H1 (cell line): ENCODE measurements around the gene PDCD7. TPM values are rescaled to one million over a fixed set of nuclear protein-coding genes. Genes with fewer than 3 reads are reported as not detected.

Source experiments
- CTCF ChIA-PET: fragments of 300-600 bp; sonication (Branson Sonifier 250); formaldehyde crosslinking; loops from one replicate; lab custom pipeline; 2021; ENCODE audit not compliant: partially characterized antibody; lab: Charles Lee
- POLR2A ChIA-PET: fragments of 300-600 bp; sonication (Branson Sonifier 250); formaldehyde crosslinking; loops from one replicate; lab custom pipeline; 2021; ENCODE audit warnings: inconsistent platforms; ENCODE audit not compliant: partially characterized antibody; lab: Charles Lee
- DNase-seq, 2 experiments: peaks; one replicate each; pipeline versions ENCODE4 v3.0.0 to v3.0.0-alpha.2; 2010 to 2022; ENCODE audit warnings: low spot score in 2 of 2, low read depth in 1 of 2, mixed read lengths in 1 of 2
- FAIRE-seq: peaks from 2 replicates; lab custom pipeline; 2011; peaks lifted over from hg19 to GRCh38; lab: Jason Lieb, UNC
- H2AFZ ChIP-seq: 2 replicates; pipeline ENCODE4 v1.8.1; 2012; ENCODE audit warnings: low read length, inconsistent platforms
- H2AK5ac ChIP-seq: 2 replicates; pipeline ENCODE4 v1.6.1; 2013; ENCODE audit warnings: low read depth, low read length
- H2BK120ac ChIP-seq: replicated peaks from 2 replicates; pipeline ENCODE3; 2013; ENCODE audit warnings: low read depth, low read length, inconsistent platforms
- H2BK12ac ChIP-seq: 2 replicates; pipeline ENCODE4 v1.6.1; 2013; ENCODE audit warnings: low read depth, low read length
- H2BK15ac ChIP-seq: 2 replicates; pipeline ENCODE4 v1.6.1; 2013; ENCODE audit warnings: low read length
- H2BK20ac ChIP-seq: 2 replicates; pipeline ENCODE4 v1.6.1; 2013; ENCODE audit warnings: low read length
- H2BK5ac ChIP-seq: 2 replicates; pipeline ENCODE4 v1.6.1; 2013; ENCODE audit warnings: low read depth, low read length
- H3K14ac ChIP-seq: 2 replicates; pipeline ENCODE4 v1.6.1; 2013; ENCODE audit warnings: inconsistent platforms; ENCODE audit not compliant: insufficient read length
- H3K18ac ChIP-seq: 2 replicates; pipeline ENCODE4 v1.6.1; 2013; ENCODE audit warnings: low read length; ENCODE audit errors: extremely low read depth
- H3K23ac ChIP-seq: 2 replicates; pipeline ENCODE4 v1.6.1; 2013; ENCODE audit warnings: inconsistent platforms; ENCODE audit not compliant: insufficient read length
- H3K23me2 ChIP-seq: 2 replicates; pipeline ENCODE4 v1.6.1; 2013; ENCODE audit warnings: low read depth, low read length
- H3K27ac ChIP-seq: 2 replicates; pipeline ENCODE4 v1.6.1; 2011; ENCODE audit warnings: low read depth, low read length, inconsistent platforms
- H3K27me3 ChIP-seq, 4 experiments: replicated peaks in 1 of 4; 1 replicate in 1 of 4; 2 replicates in 3 of 4; pipeline versions ENCODE4 v1.6.1 to v1.8.1; 2011 to 2013; ENCODE audit warnings: low read length in 3 of 4, mild to moderate bottlenecking in 3 of 4, inconsistent platforms in 2 of 4, mixed read lengths in 2 of 4, moderate library complexity in 1 of 4; ENCODE audit not compliant: control insufficient read depth in 3 of 4, insufficient read depth in 3 of 4; ENCODE audit errors: extremely low read depth in 1 of 4
- H3K36me3 ChIP-seq, 4 experiments: 2 replicates each; pipeline versions ENCODE4 v1.6.1 to v1.8.1; 2011 to 2013; ENCODE audit warnings: mild to moderate bottlenecking in 4 of 4, low read length in 3 of 4, moderate library complexity in 2 of 4, control low read depth in 1 of 4, inconsistent platforms in 1 of 4; ENCODE audit not compliant: insufficient read depth in 4 of 4, control insufficient read depth in 2 of 4
- H3K4ac ChIP-seq: replicated peaks from 2 replicates; pipeline ENCODE3; 2013; ENCODE audit warnings: low read length, low read depth, mixed read lengths, inconsistent platforms; ENCODE audit not compliant: insufficient read length
- H3K4me1 ChIP-seq, 4 experiments: replicated peaks in 1 of 4; 1 replicate in 1 of 4; 2 replicates in 3 of 4; pipeline versions ENCODE4 v1.6.1 to v1.8.1; 2011 to 2013; ENCODE audit warnings: low read length in 3 of 4, inconsistent platforms in 2 of 4, mixed read lengths in 1 of 4; ENCODE audit not compliant: insufficient read depth in 4 of 4, control insufficient read depth in 3 of 4
- H3K4me2 ChIP-seq, 2 experiments: 2 replicates each; pipeline versions ENCODE4 v1.6.1 to v1.8.1; 2011 to 2013; ENCODE audit warnings: low read depth in 2 of 2, low read length in 2 of 2, control low read depth in 1 of 2, inconsistent platforms in 1 of 2, mild to moderate bottlenecking in 1 of 2; ENCODE audit not compliant: insufficient read depth in 1 of 2
- H3K4me3 ChIP-seq, 4 experiments: fragments of 200-600, 300-600 bp in 1 of 4; sonication (generic), shearing (Covaris generic), sonication (Bioruptor Twin) in 1 of 4; 2 replicates each; pipeline versions ENCODE4 v1.5.1 to v1.8.1; 2011 to 2016; ENCODE audit warnings: low read length in 4 of 4, low read depth in 3 of 4, control low read depth in 2 of 4, inconsistent platforms in 2 of 4, mild to moderate bottlenecking in 2 of 4, mixed read lengths in 1 of 4, moderate library complexity in 1 of 4; ENCODE audit not compliant: insufficient read depth in 2 of 4; ENCODE audit errors: extremely low read depth in 1 of 4
- H3K56ac ChIP-seq: replicated peaks from 2 replicates; pipeline ENCODE3; 2013; ENCODE audit warnings: low read depth, mild to moderate bottlenecking, mixed read lengths, low read length, inconsistent platforms; ENCODE audit not compliant: insufficient read length
- H3K79me1 ChIP-seq: 2 replicates; pipeline ENCODE4 v1.6.1; 2013; ENCODE audit warnings: low read depth, low read length, control low read depth
- H3K79me2 ChIP-seq, 2 experiments: 2 replicates each; pipeline versions ENCODE4 v1.6.1 to v1.8.1; 2012 to 2013; ENCODE audit warnings: low read length in 2 of 2, mild to moderate bottlenecking in 2 of 2, inconsistent platforms in 1 of 2; ENCODE audit not compliant: insufficient read depth in 2 of 2, control insufficient read depth in 1 of 2
- H3K9ac ChIP-seq, 4 experiments: replicated peaks in 1 of 4; 1 replicate in 1 of 4; 2 replicates in 3 of 4; pipeline versions ENCODE4 v1.6.1 to v1.8.1; 2011 to 2013; ENCODE audit warnings: low read depth in 3 of 4, low read length in 3 of 4, control low read depth in 2 of 4, mild to moderate bottlenecking in 2 of 4, moderate library complexity in 2 of 4, inconsistent platforms in 1 of 4; ENCODE audit errors: extremely low read depth in 1 of 4
- H3K9me3 ChIP-seq, 2 experiments: 2 replicates each; pipeline versions ENCODE4 v1.6.1 to v1.8.1; 2012 to 2013; ENCODE audit warnings: mild to moderate bottlenecking in 2 of 2, moderate library complexity in 2 of 2, control low read depth in 1 of 2, inconsistent platforms in 1 of 2, low read depth in 1 of 2, low read length in 1 of 2, mixed read lengths in 1 of 2; ENCODE audit not compliant: insufficient read depth in 2 of 2
- H4K20me1 ChIP-seq, 2 experiments: replicated peaks in 1 of 2; 2 replicates each; pipeline versions ENCODE3 to v1.8.1; 2011 to 2013; ENCODE audit warnings: inconsistent platforms in 2 of 2, low read length in 2 of 2, mild to moderate bottlenecking in 1 of 2; ENCODE audit not compliant: insufficient read depth in 2 of 2, control insufficient read depth in 1 of 2
- H4K5ac ChIP-seq: 2 replicates; pipeline ENCODE4 v1.6.1; 2013; ENCODE audit warnings: low read length, low read depth, mixed read lengths, inconsistent platforms; ENCODE audit not compliant: insufficient read length
- H4K8ac ChIP-seq: 2 replicates; pipeline ENCODE4 v1.8.0; 2013; ENCODE audit warnings: mild to moderate bottlenecking, moderate library complexity, low read length, inconsistent platforms; ENCODE audit not compliant: insufficient read depth; ENCODE audit errors: extremely low read depth
- H4K91ac ChIP-seq: replicated peaks from 2 replicates; pipeline ENCODE3; 2013; ENCODE audit warnings: low read length, mixed read lengths, inconsistent platforms; ENCODE audit not compliant: insufficient read length
- ASH2L ChIP-seq: fragments of 200-600, 300-600 bp; sonication (generic); IDR thresholded peaks from one replicate; pipeline ENCODE4 v1.7.1; 2017; ENCODE audit warnings: low read length
- CBX5 ChIP-seq: fragments of 300-800, 300-1000 bp; sonication (generic); IDR thresholded peaks from 2 replicates; pipeline ENCODE4 v1.7.1; 2016; ENCODE audit warnings: antibody characterized with exemption, low read length, low read depth
- CTBP2 ChIP-seq: IDR thresholded peaks from 2 replicates; pipeline ENCODE4 v1.7.0; 2011; ENCODE audit warnings: borderline replicate concordance, mild to moderate bottlenecking, moderate library complexity, mixed read lengths, low read length; ENCODE audit not compliant: insufficient read depth, insufficient read length
- GTF2F1 ChIP-seq: IDR thresholded peaks from 2 replicates; pipeline ENCODE4 v1.6.1; 2012; ENCODE audit warnings: low read depth, low read length, improper control_type of control experiment, borderline replicate concordance
- KDM4A ChIP-seq: IDR thresholded peaks from one replicate; pipeline ENCODE4 v1.7.1; 2012; ENCODE audit warnings: low read depth, mild to moderate bottlenecking, moderate library complexity, low read length, inconsistent platforms; ENCODE audit not compliant: severe bottlenecking
- NANOG ChIP-seq: IDR thresholded peaks from 2 replicates; pipeline ENCODE4 v1.6.1; 2011; ENCODE audit warnings: low read length, low read depth, mild to moderate bottlenecking, inconsistent platforms; ENCODE audit not compliant: insufficient read depth, poor library complexity, severe bottlenecking
- POLR2AphosphoS5 ChIP-seq: IDR thresholded peaks from 2 replicates; pipeline ENCODE4 v1.6.1; 2011; ENCODE audit warnings: low read depth, low read length
- RBBP5 ChIP-seq: IDR thresholded peaks from 2 replicates; pipeline ENCODE4 v1.7.1; 2012; ENCODE audit warnings: low read depth, mild to moderate bottlenecking, inconsistent platforms, low read length, moderate library complexity, borderline replicate concordance
- RXRA ChIP-seq: IDR thresholded peaks from 2 replicates; pipeline ENCODE4 v1.6.1; 2011; ENCODE audit warnings: low read depth, mild to moderate bottlenecking, low read length, moderate library complexity; ENCODE audit not compliant: insufficient read depth
- SIN3A ChIP-seq, 2 experiments: IDR thresholded peaks in 1 of 2; conservative IDR thresholded peaks in 1 of 2; 2 replicates each; pipeline ENCODE4 v1.6.1; 2011 to 2012; ENCODE audit warnings: low read length in 2 of 2, improper control_type of control experiment in 1 of 2, low read depth in 1 of 2, mild to moderate bottlenecking in 1 of 2
- SRF ChIP-seq: IDR thresholded peaks from 2 replicates; pipeline ENCODE4 v1.6.1; 2011; ENCODE audit warnings: mild to moderate bottlenecking, low read depth, low read length, moderate library complexity
- TAF7 ChIP-seq: optimal IDR thresholded peaks from 2 replicates; pipeline ENCODE3; 2011; ENCODE audit warnings: low read depth, mild to moderate bottlenecking, inconsistent platforms, low read length, moderate library complexity, borderline replicate concordance
- TEAD4 ChIP-seq: IDR thresholded peaks from 2 replicates; pipeline ENCODE4 v1.6.1; 2012; ENCODE audit warnings: low read depth, low read length, inconsistent platforms, mixed read lengths
- WGBS, 2 experiments: shearing (Covaris generic) in 1 of 2; methylation state at CpG; one replicate each; pipeline versions ENCODE4 v1.1.6 to v1.1.7; 2013 to 2015; ENCODE audit warnings: low lambda C conversion rate in 2 of 2, mixed read lengths in 2 of 2, inconsistent platforms in 1 of 2, low coverage in 1 of 2, missing lambda C conversion rate in 1 of 2; ENCODE audit not compliant: insufficient replicate concordance in 2 of 2, insufficient coverage in 1 of 2, insufficient read length in 1 of 2; ENCODE audit errors: extremely low coverage in 1 of 2, missing lambda C conversion rate in 1 of 2; 5-methylcytosine and 5-hydroxymethylcytosine counted together
- polyA plus RNA-seq, 7 experiments: library from polyadenylated mRNA; depleted of rRNA in 3 of 7; stranded (reverse) in 5 of 7; unstranded in 2 of 7; fragments of >200 nt in 5 of 7; fragments of 200-250 nt in 2 of 7; gene quantifications; 1 replicate in 5 of 7; 2 replicates in 1 of 7; 4 replicates in 1 of 7; pipeline versions ENCODE4 v1.2.1 to v1.2.3, GENCODE V29; 2011 to 2013; ENCODE audit warnings: missing spikeins in 2 of 7, mixed read lengths in 2 of 7
- total RNA-seq: library from RNA; stranded (reverse); fragmentation: NEBNext Ultra II Directional; extraction: Animal tissue kit (Norgen Biotek cat#: 25700); gene quantifications from 2 replicates; pipeline ENCODE4 v1.2.1, GENCODE V29; 2021

Gene PDCD7
- total and polyA plus RNA-seq, 2 of the 8 experiments (the other 6 are each of a cell fraction or from before 2014, with no cell fraction given) = 11.5 to 25.6 TPM

- POLR2A ChIA-PET = interaction anchor here (0.6 to 8.0 kb wide), 4 partner anchors 13 to 462 kb away, joined by 3 to 93 read pairs (median 3); partner anchors contain the start of gene KBTBD13
- Histone ChIP-seq H4K20me1 (no peaks in the 10 kb centered on the region), H4K91ac (no peak overlapping the region), H3K18ac (no peak overlapping the region), H3K79me1 (peaks cover 3% of the 10 kb centered on the region; the same call in 1 of the 2 replicates), H2BK12ac (no peak overlapping the region), H3K4me3 (no peak overlapping the region), H2BK15ac (no peak overlapping the region), H3K9me3 (peaks cover 3% of the 10 kb centered on the region in 2 experiments; a peak in 2 of 4 replicates), H4K5ac (no peak overlapping the region), H2AK5ac (no peak overlapping the region), H3K27ac (no peak overlapping the region), H3K4me1 (peaks cover 5 to 19% (median 7%) of the 10 kb centered on the region in 4 experiments), H3K36me3 (no peaks in the 10 kb centered on the region), H3K56ac (no peak overlapping the region), H3K23ac (no peak overlapping the region), H3K23me2 (peaks cover 6% of the 10 kb centered on the region; the same call in 1 of the 2 replicates), H3K4ac (no peak overlapping the region), H2AFZ (no peak overlapping the region), H3K79me2 (no peaks in the 10 kb centered on the region; a peak in 1 of 4 replicates), H2BK120ac (no peak overlapping the region), H3K4me2 (no peak overlapping the region), H2BK5ac (no peak overlapping the region), H3K9ac (no peak overlapping the region), H3K27me3 (peaks cover 0 to 6% (median 1%) of the 10 kb centered on the region in 4 experiments; a peak in 3 of 7 replicates), H2BK20ac (no peak overlapping the region), H3K14ac (no peak overlapping the region), H4K8ac (no peak overlapping the region)
- TF ChIP-seq POLR2AphosphoS5 (no peak), NANOG (no peak), CBX5 (no peak), GTF2F1 (no peak), TEAD4 (no peak), KDM4A (no peak), RBBP5 (no peak), SIN3A (conservative IDR thresholded peaks at IDR 0.05 in 1 of 2, IDR thresholded peaks at IDR 0.05 in 1 of 2; ENCODE audit: low read depth in 1 of 2, low read length in 2 of 2) (no peak), TAF7 (no peak), CTBP2 (no peak), SRF (no peak), RXRA (no peak), ASH2L (no peak)
- CTCF ChIA-PET = interaction anchor here (0.6 to 33.2 kb wide), 6 partner anchors 5 to 429 kb away, joined by 3 to 1213 read pairs (median 22); partner anchors contain the start of genes KBTBD13, RASL12 and SLC51B
- WGBS, 2 experiments = 70% methylated on average over 1 of the region's 1 CpG; no CpG with 5 or more reads in 1 of the 2 experiments
- FAIRE-seq (no peak), DNase-seq (no peak)
These were observed 64.4 kb downstream of the PDCD7 start for GRCh38 chr15:65069179-65069578.
